H9 (cell line): ENCODE measurements around the gene TRIM32. TPM values are rescaled to one million over a fixed set of nuclear protein-coding genes. Genes with fewer than 3 reads are reported as not detected.

ENCODE experiments used
- DNase-seq: peaks from one replicate; pipeline ENCODE4 v3.0.0-alpha.2; 2017
- H2AFZ ChIP-seq: one replicate; pipeline ENCODE4 v1.6.1; 2013; ENCODE audit warnings: mild to moderate bottlenecking, low read length, control low read depth, moderate library complexity
- H2AK5ac ChIP-seq: 2 replicates; pipeline ENCODE4 v1.6.1; 2013; ENCODE audit warnings: low read length, control low read depth, mixed read lengths; ENCODE audit not compliant: insufficient read length
- H2BK120ac ChIP-seq: one replicate; pipeline ENCODE4 v1.6.1; 2013; ENCODE audit warnings: low read depth, mild to moderate bottlenecking, low read length, control low read depth, inconsistent platforms; ENCODE audit not compliant: poor library complexity, severe bottlenecking
- H2BK12ac ChIP-seq: 2 replicates; pipeline ENCODE4 v1.6.1; 2013; ENCODE audit warnings: low read length, control low read depth, mixed read lengths, low read depth; ENCODE audit not compliant: insufficient read length
- H2BK15ac ChIP-seq: 2 replicates; pipeline ENCODE4 v1.6.1; 2013; ENCODE audit warnings: low read depth, low read length, control low read depth
- H2BK20ac ChIP-seq: one replicate; pipeline ENCODE4 v1.6.1; 2013; ENCODE audit warnings: low read depth, mild to moderate bottlenecking, low read length, control low read depth, inconsistent platforms; ENCODE audit not compliant: poor library complexity, severe bottlenecking
- H2BK5ac ChIP-seq: 2 replicates; pipeline ENCODE4 v1.6.1; 2013; ENCODE audit warnings: low read length, control low read depth, mixed read lengths; ENCODE audit not compliant: insufficient read length
- H3K14ac ChIP-seq: 2 replicates; pipeline ENCODE4 v1.6.1; 2013; ENCODE audit warnings: low read length, control low read depth; ENCODE audit not compliant: insufficient read depth
- H3K18ac ChIP-seq: 2 replicates; pipeline ENCODE4 v1.6.1; 2013; ENCODE audit warnings: low read depth, mild to moderate bottlenecking, mixed read lengths, low read length, control low read depth; ENCODE audit not compliant: insufficient read length
- H3K23ac ChIP-seq: 2 replicates; pipeline ENCODE4 v1.6.1; 2013; ENCODE audit warnings: low read length, control low read depth, mixed read lengths, low read depth; ENCODE audit not compliant: insufficient read length
- H3K23me2 ChIP-seq: 2 replicates; pipeline ENCODE4 v1.6.1; 2013; ENCODE audit warnings: low read depth, mild to moderate bottlenecking, mixed read lengths, low read length, control low read depth; ENCODE audit not compliant: insufficient read length, poor library complexity, severe bottlenecking
- H3K27ac ChIP-seq: 2 replicates; pipeline ENCODE4 v1.5.1; 2013; ENCODE audit warnings: low read length, control low read depth, mixed read lengths, low read depth; ENCODE audit not compliant: insufficient read length
- H3K27me3 ChIP-seq: 2 replicates; pipeline ENCODE4 v1.6.1; 2013; ENCODE audit warnings: low read length, control low read depth, inconsistent platforms; ENCODE audit not compliant: insufficient read depth
- H3K4ac ChIP-seq: 2 replicates; pipeline ENCODE4 v1.6.1; 2013; ENCODE audit warnings: low read depth, mild to moderate bottlenecking, control low read depth, inconsistent platforms, low read length, moderate library complexity
- H3K4me1 ChIP-seq: 2 replicates; pipeline ENCODE4 v1.6.1; 2013; ENCODE audit warnings: low read length, control low read depth, inconsistent platforms; ENCODE audit not compliant: insufficient read depth
- H3K4me2 ChIP-seq: 2 replicates; pipeline ENCODE4 v1.6.1; 2013; ENCODE audit warnings: low read length, control low read depth, mixed read lengths; ENCODE audit not compliant: insufficient read length, insufficient read depth
- H3K56ac ChIP-seq: 2 replicates; pipeline ENCODE4 v1.6.1; 2013; ENCODE audit warnings: low read depth, mild to moderate bottlenecking, mixed read lengths, low read length, control low read depth; ENCODE audit not compliant: insufficient read length
- H3K79me1 ChIP-seq: 2 replicates; pipeline ENCODE4 v1.6.1; 2013; ENCODE audit warnings: low read depth, mild to moderate bottlenecking, moderate library complexity, low read length, control low read depth, inconsistent platforms; ENCODE audit not compliant: insufficient read depth, poor library complexity, severe bottlenecking
- H3K79me2 ChIP-seq: 2 replicates; pipeline ENCODE4 v1.6.1; 2013; ENCODE audit warnings: low read length, control low read depth, inconsistent platforms; ENCODE audit not compliant: insufficient read depth
- H3K9ac ChIP-seq: 2 replicates; pipeline ENCODE4 v1.6.1; 2013; ENCODE audit warnings: low read length, control low read depth, mixed read lengths; ENCODE audit not compliant: insufficient read length; ENCODE audit errors: extremely low read depth
- H3K9me3 ChIP-seq: one replicate; pipeline ENCODE4 v1.6.1; 2013; ENCODE audit warnings: low read depth, low read length, inconsistent platforms; ENCODE audit not compliant: control insufficient read depth
- H3T11ph ChIP-seq: one replicate; pipeline ENCODE4 v1.6.1; 2013; ENCODE audit warnings: mild to moderate bottlenecking, low read length, control low read depth, inconsistent platforms
- H4K20me1 ChIP-seq: one replicate; pipeline ENCODE4 v1.6.1; 2013; ENCODE audit not compliant: control insufficient read depth, insufficient read length, insufficient read depth
- H4K5ac ChIP-seq: 2 replicates; pipeline ENCODE4 v1.6.1; 2013; ENCODE audit warnings: low read depth, mild to moderate bottlenecking, mixed read lengths, low read length, control low read depth; ENCODE audit not compliant: insufficient read length
- H4K8ac ChIP-seq: replicated peaks from 2 replicates; pipeline ENCODE4 v1.6.1; 2013; ENCODE audit warnings: low read length, control low read depth, mixed read lengths, low read depth; ENCODE audit not compliant: insufficient read length
- H4K91ac ChIP-seq: 2 replicates; pipeline ENCODE4 v1.6.1; 2013; ENCODE audit warnings: low read depth, mild to moderate bottlenecking, moderate library complexity, mixed read lengths, low read length, control low read depth; ENCODE audit not compliant: insufficient read length
- H3K27ac Mint-ChIP-seq, 3 experiments: 2 replicates in 2 of 3; 3 replicates in 1 of 3; pipeline ENCODE4 v1.8.0; 2020 to 2021; ENCODE audit warnings: mixed read lengths in 3 of 3, mild to moderate bottlenecking in 1 of 3, moderate library complexity in 1 of 3
- H3K27me3 Mint-ChIP-seq: 2 replicates; pipeline ENCODE4 v1.8.0; 2021; ENCODE audit warnings: low read depth, mild to moderate bottlenecking, moderate library complexity, mixed read lengths
- H3K36me3 Mint-ChIP-seq, 3 experiments: 2 replicates in 2 of 3; 3 replicates in 1 of 3; pipeline ENCODE4 v1.8.0; 2020 to 2021; ENCODE audit warnings: low read depth in 3 of 3, mixed read lengths in 3 of 3; ENCODE audit not compliant: insufficient read depth in 1 of 3
- H3K4me1 Mint-ChIP-seq, 2 experiments: 2 replicates each; pipeline ENCODE4 v1.8.0; 2020; ENCODE audit warnings: mixed read lengths in 2 of 2
- H3K4me3 Mint-ChIP-seq, 2 experiments: 2 replicates in 1 of 2; 3 replicates in 1 of 2; pipeline ENCODE4 v1.8.0; 2020 to 2021; ENCODE audit warnings: mild to moderate bottlenecking in 2 of 2, mixed read lengths in 2 of 2, moderate library complexity in 1 of 2
- H3K9me3 Mint-ChIP-seq, 2 experiments: 2 replicates in 1 of 2; 3 replicates in 1 of 2; pipeline ENCODE4 v1.8.0; 2020; ENCODE audit warnings: mild to moderate bottlenecking in 2 of 2, mixed read lengths in 2 of 2, moderate library complexity in 1 of 2
- WGBS: extraction: QIAGEN DNeasy Blood & Tissue Kit; methylation state at CpG from one replicate; pipeline ENCODE4 v1.1.7; 2013; ENCODE audit warnings: missing lambda C conversion rate, low lambda C conversion rate, mixed read lengths; ENCODE audit not compliant: insufficient read length; ENCODE audit errors: extremely low coverage; 5-methylcytosine and 5-hydroxymethylcytosine counted together
- total RNA-seq: library from RNA; stranded (reverse); gene quantifications from 2 replicates; pipeline ENCODE4 v1.2.1, GENCODE V29; 2021
- TF ChIP-seq, protein P1 (sequence below): fragments of 200-600 bp; sonication (generic); conservative IDR thresholded peaks from 3 replicates; pipeline ENCODE4 v1.8.0; 2021; ENCODE audit warnings: antibody characterized with exemption, mild to moderate bottlenecking

The TRIM32 gene
- total RNA-seq, 1 experiment from 2014 or later: 12.9 TPM

DNA sequence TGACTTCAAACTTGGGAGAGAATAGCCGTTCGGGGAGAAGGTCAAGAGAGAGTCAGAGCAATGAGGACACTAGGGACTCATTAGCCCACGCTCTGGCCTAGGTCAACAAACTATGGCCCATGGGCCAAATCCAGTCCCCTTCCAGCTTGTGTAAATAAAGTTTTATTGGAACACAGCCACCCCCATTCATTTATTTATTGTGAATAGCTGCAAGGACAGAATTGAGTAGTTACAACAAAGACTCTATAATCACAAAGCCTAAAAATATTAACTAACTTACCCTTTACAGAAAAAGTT lies 33.1 kb upstream of the TRIM32 start:
- H3K27ac ChIP-seq: no peak overlapping the region
- no peak overlapping the region for H3K9ac ChIP-seq
- no peaks in the 10 kb centered on the region for H3K23me2 ChIP-seq
- H3K27me3 Mint-ChIP-seq: no peaks in the 10 kb centered on the region
- no CpG with 5 or more reads among the region's 3 CpGs for WGBS
- no peak overlapping the region for H4K5ac ChIP-seq
- H3K79me1 ChIP-seq: no peaks in the 10 kb centered on the region
- H3K4me1 Mint-ChIP-seq: peaks cover 5 to 6% of the 10 kb centered on the region in 2 experiments
- H3K14ac ChIP-seq: no peak overlapping the region
- DNase-seq: no peak
- TF ChIP-seq, protein P1, sequence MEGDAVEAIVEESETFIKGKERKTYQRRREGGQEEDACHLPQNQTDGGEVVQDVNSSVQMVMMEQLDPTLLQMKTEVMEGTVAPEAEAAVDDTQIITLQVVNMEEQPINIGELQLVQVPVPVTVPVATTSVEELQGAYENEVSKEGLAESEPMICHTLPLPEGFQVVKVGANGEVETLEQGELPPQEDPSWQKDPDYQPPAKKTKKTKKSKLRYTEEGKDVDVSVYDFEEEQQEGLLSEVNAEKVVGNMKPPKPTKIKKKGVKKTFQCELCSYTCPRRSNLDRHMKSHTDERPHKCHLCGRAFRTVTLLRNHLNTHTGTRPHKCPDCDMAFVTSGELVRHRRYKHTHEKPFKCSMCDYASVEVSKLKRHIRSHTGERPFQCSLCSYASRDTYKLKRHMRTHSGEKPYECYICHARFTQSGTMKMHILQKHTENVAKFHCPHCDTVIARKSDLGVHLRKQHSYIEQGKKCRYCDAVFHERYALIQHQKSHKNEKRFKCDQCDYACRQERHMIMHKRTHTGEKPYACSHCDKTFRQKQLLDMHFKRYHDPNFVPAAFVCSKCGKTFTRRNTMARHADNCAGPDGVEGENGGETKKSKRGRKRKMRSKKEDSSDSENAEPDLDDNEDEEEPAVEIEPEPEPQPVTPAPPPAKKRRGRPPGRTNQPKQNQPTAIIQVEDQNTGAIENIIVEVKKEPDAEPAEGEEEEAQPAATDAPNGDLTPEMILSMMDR: no peak
- H2AK5ac ChIP-seq: no peak overlapping the region
- no peak overlapping the region for H3K27ac Mint-ChIP-seq
- H3K18ac ChIP-seq: no peak overlapping the region
- H3K56ac ChIP-seq: no peak overlapping the region
- no peak overlapping the region for H2BK12ac ChIP-seq
- no peak overlapping the region for H4K91ac ChIP-seq
- no peaks in the 10 kb centered on the region for H4K20me1 ChIP-seq
- no peaks in the 10 kb centered on the region for H3K9me3 Mint-ChIP-seq
- H3K36me3 Mint-ChIP-seq: no peaks in the 10 kb centered on the region; a peak in 2 of 7 replicates
- H3T11ph ChIP-seq: no peak overlapping the region
- H3K4me2 ChIP-seq: no peak overlapping the region
- H4K8ac ChIP-seq: no peak overlapping the region
- H3K4me3 Mint-ChIP-seq: no peak overlapping the region
- H3K23ac ChIP-seq: no peak overlapping the region
- no peak overlapping the region for H3K4ac ChIP-seq
- H3K27me3 ChIP-seq: no peaks in the 10 kb centered on the region
- H3K79me2 ChIP-seq: no peaks in the 10 kb centered on the region
- no peak overlapping the region for H2BK20ac ChIP-seq
- no peaks in the 10 kb centered on the region for H3K9me3 ChIP-seq
- H2AFZ ChIP-seq: no peak overlapping the region
- no peaks in the 10 kb centered on the region for H3K4me1 ChIP-seq
- H2BK15ac ChIP-seq: no peak overlapping the region
- H2BK120ac ChIP-seq: no peak overlapping the region
- no peak overlapping the region for H2BK5ac ChIP-seq
